ENCODE data around the gene DPY19L3.

DPY19L3 gene

DNA sequence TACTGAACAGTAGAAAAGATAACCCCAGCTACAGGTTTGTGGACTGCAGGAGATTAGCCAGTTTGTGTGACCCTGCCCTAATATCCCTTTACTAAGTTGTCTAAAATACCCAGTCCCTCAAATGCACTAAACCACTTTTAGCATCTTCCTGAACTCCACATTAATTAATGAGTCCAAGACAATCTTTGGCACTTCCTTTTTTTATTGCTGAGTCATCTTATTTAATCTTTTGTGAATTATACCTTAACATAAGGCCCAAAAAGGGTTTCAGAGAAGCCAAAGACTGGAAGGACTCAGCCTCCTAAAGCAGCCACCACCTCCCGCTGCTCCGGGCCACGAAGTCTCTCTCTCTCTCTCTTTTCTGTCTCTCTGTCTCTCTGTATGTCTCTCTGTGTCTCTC, 126.7 kb downstream of the DPY19L3 start:
- no peak for DNase-seq
